ENCODE measurements around the gene PITX2. TPM values are rescaled to one million over a fixed set of nuclear protein-coding genes. Genes with fewer than 3 reads are reported as not detected.

Gene PITX2
- polyA plus RNA-seq, 2 of the 4 experiments (the other 2 are of a cell fraction), result 1.1 to 2.6 TPM

GRCh38 chr4:110636680-110637407 lies 14.0 kb upstream of the PITX2 start:
- DNase-seq (ENCODE audit: low read depth in 1 of 2, low spot score in 1 of 2) (peak; percentile 44 to 56), ATAC-seq (peak; percentile 92), FAIRE-seq (no peak)
- Histone ChIP-seq H3K4me1 (no peaks in the 10 kb centered on the region), H3K9me3 (no peaks in the 10 kb centered on the region), H3K4me3 (peak overlapping the region; percentile 70), H3K4me2 (peak overlapping the region; percentile 95), H3K27ac (peak overlapping the region; percentile 65 to 87)
- no peak for TF ChIP-seq KDM5A (IDR thresholded peaks at IDR 0.05)
- TF ChIP-seq TP53 (CRISPR knock-in tag; IDR thresholded peaks at IDR 0.05), result no peak
- TF ChIP-seq RNF2 (IDR thresholded peaks at IDR 0.05; ENCODE audit: borderline replicate concordance, low read depth), result no peak
- no peak for TF ChIP-seq BCL3 (IDR thresholded peaks at IDR 0.05)
- TF ChIP-seq SREBF2 (IDR thresholded peaks at IDR 0.05), result no peak
- no peak for TF ChIP-seq FOXS1 (CRISPR knock-in tag; IDR thresholded peaks at IDR 0.05)
- TF ChIP-seq HOXA7 (CRISPR knock-in tag; IDR thresholded peaks at IDR 0.05), result no peak
- no peak for TF ChIP-seq EHF (CRISPR knock-in tag; IDR thresholded peaks at IDR 0.05)
- no peak for TF ChIP-seq CBX2 (IDR thresholded peaks at IDR 0.05; ENCODE audit: borderline replicate concordance, low read depth)
- TF ChIP-seq ATOH8 (CRISPR knock-in tag; IDR thresholded peaks at IDR 0.05; ENCODE audit: low read depth), result no peak
- no peak for TF ChIP-seq ZFP36 (IDR thresholded peaks at IDR 0.05; ENCODE audit: borderline replicate concordance, partially characterized antibody)
- no peak for TF ChIP-seq MAFK (IDR thresholded peaks at IDR 0.05; ENCODE audit: partially characterized antibody)
- no peak; a peak in 1 of 5 replicates for TF ChIP-seq RAD21 (conservative IDR thresholded peaks at IDR 0.05 in 1 of 2, IDR thresholded peaks at IDR 0.05 in 1 of 2)
- no peak for TF ChIP-seq CHD2 (IDR thresholded peaks at IDR 0.05; ENCODE audit: low read length, partially characterized antibody)
- no peak for TF ChIP-seq CHD4 (IDR thresholded peaks at IDR 0.05; ENCODE audit: borderline replicate concordance)
- ChIA-PET CTCF (no interaction called here), POLR2A (no interaction called here)
- 6% methylated on average over 23 of the region's 56 CpGs for WGBS (ENCODE audit: missing lambda C conversion rate)

- H3K4me3 ChIP-seq, result peak overlapping the region; percentile 70
- 35% methylated on average over 5 of the region's 12 CpGs for WGBS (ENCODE audit: missing lambda C conversion rate)
- H3K4me1 ChIP-seq, result no peaks in the 10 kb centered on the region
- FAIRE-seq, result no peak
- peak; percentile 12 to 50; a peak in 4 of 6 replicates for ATAC-seq
- H3K27ac ChIP-seq, result peak overlapping the region; percentile 65 to 87
- peak; percentile 11 for DNase-seq (ENCODE audit: low read depth in 1 of 2, low spot score in 1 of 2)
- ChIA-PET POLR2A (no interaction called here), CTCF (no interaction called here)
- TF ChIP-seq EHMT2 (IDR thresholded peaks at IDR 0.05; ENCODE audit: low read depth) (no peak), MYC (IDR thresholded peaks at IDR 0.05; ENCODE audit: borderline replicate concordance, low read length) (no peak), ATOH8 (CRISPR knock-in tag; IDR thresholded peaks at IDR 0.05; ENCODE audit: low read depth) (no peak), FOSL2 (IDR thresholded peaks at IDR 0.05) (no peak), FOSL2 (CRISPR knock-in tag; IDR thresholded peaks at IDR 0.05) (no peak), CHD2 (IDR thresholded peaks at IDR 0.05; ENCODE audit: low read length, partially characterized antibody) (no peak), SREBF2 (IDR thresholded peaks at IDR 0.05) (no peak), EHF (CRISPR knock-in tag; IDR thresholded peaks at IDR 0.05) (no peak)
- peak overlapping the region; percentile 95 for H3K4me2 ChIP-seq
- no peaks in the 10 kb centered on the region for H3K9me3 ChIP-seq
Measured at GRCh38 chr4:110636171-110636679, 13.3 kb upstream of the PITX2 start.

Measured in A549 (cell line).